Brain pericyte (primary cell): ENCODE data around the gene KLHL36.
"Not testable (repeated sequence)": the region's sequence is repeated elsewhere in the genome, so short reads cannot be mapped to it uniquely, and the experiment has no call there.

Experiments
- DNase-seq: peaks from one replicate; pipeline ENCODE4 v3.0.0-alpha.2; 2012; ENCODE audit warnings: low read depth, low spot score

Gene KLHL36

GRCh38 chr16:84667600-84668309 lies 19.4 kb downstream of the KLHL36 start:
- DNase-seq, result no peak

- no peak for DNase-seq
These were observed 21.8 kb downstream of the KLHL36 start for GRCh38 chr16:84670063-84670462.

- DNase-seq, result no peak
These were observed 24.2 kb downstream of the KLHL36 start for GRCh38 chr16:84672276-84673202.

GRCh38 chr16:84673203-84673535 lies 24.9 kb downstream of the KLHL36 start:
- DNase-seq, result no peak

- DNase-seq, result no peak
These were observed 25.2 kb downstream of the KLHL36 start for GRCh38 chr16:84673561-84673960.

- DNase-seq, result no peak
These were observed 27.1 kb downstream of the KLHL36 start for GRCh38 chr16:84675423-84675822.

- no peak for DNase-seq
These were observed 27.6 kb downstream of the KLHL36 start for GRCh38 chr16:84675884-84676283.

GRCh38 chr16:84677017-84677803 lies 28.9 kb downstream of the KLHL36 start:
- no peak for DNase-seq

GRCh38 chr16:84677849-84678248 lies 29.5 kb downstream of the KLHL36 start:
- DNase-seq, result no peak

GRCh38 chr16:84678541-84678940 lies 30.2 kb downstream of the KLHL36 start:
- DNase-seq, result no peak

GRCh38 chr16:84680165-84680842 lies 32.0 kb downstream of the KLHL36 start:
- no peak for DNase-seq

GRCh38 chr16:84680843-84681629 lies 32.7 kb downstream of the KLHL36 start:
- no peak for DNase-seq

- no peak for DNase-seq
These were observed 35.6 kb downstream of the KLHL36 start for GRCh38 chr16:84683691-84684591.

- no peak for DNase-seq
These were observed 36.3 kb downstream of the KLHL36 start for GRCh38 chr16:84684592-84684965.

- no peak for DNase-seq
These were observed 36.9 kb downstream of the KLHL36 start for GRCh38 chr16:84685210-84685609.

- no peak for DNase-seq
These were observed 38.5 kb downstream of the KLHL36 start for GRCh38 chr16:84686707-84687298.

- DNase-seq, result no peak
These were observed 39.4 kb downstream of the KLHL36 start for GRCh38 chr16:84687715-84688114.

GRCh38 chr16:84688163-84688562 lies 39.9 kb downstream of the KLHL36 start:
- not testable (repeated sequence) for DNase-seq

- DNase-seq, result no peak
These were observed 40.8 kb downstream of the KLHL36 start for GRCh38 chr16:84689111-84689510.
